NCI-H1105 treated with DMSO at 0.1 percent for 48 hours (cell line): Measurements from ENCODE around the gene RCSD1.

Source experiments
- DNase-seq: peaks from one replicate; lab custom pipeline; 2025; lab: John Stamatoyannopoulos, UW

RCSD1 gene

GRCh38 chr1:167618366-167618765 is 11.7 kb upstream of the RCSD1 start:
- DNase-seq: no peak

- DNase-seq: no peak
These were observed 11.2 kb upstream of the RCSD1 start for GRCh38 chr1:167618789-167619188.

GRCh38 chr1:167620002-167620401 is 10.0 kb upstream of the RCSD1 start:
- no peak for DNase-seq

- no peak for DNase-seq
These were observed 8.2 kb upstream of the RCSD1 start for GRCh38 chr1:167621780-167622313.

GRCh38 chr1:167623951-167624350 is 6.1 kb upstream of the RCSD1 start:
- DNase-seq: no peak

GRCh38 chr1:167625040-167625823 is 4.8 kb upstream of the RCSD1 start:
- DNase-seq: no peak

- DNase-seq: no peak
These were observed 2.5 kb upstream of the RCSD1 start for GRCh38 chr1:167627615-167627864.

GRCh38 chr1:167627865-167628641 is 2.0 kb upstream of the RCSD1 start:
- no peak for DNase-seq

GRCh38 chr1:167628741-167629515 is 1.1 kb upstream of the RCSD1 start:
- DNase-seq: no peak

GRCh38 chr1:167630568-167631385 is 745 bp downstream of the RCSD1 start:
- DNase-seq: no peak

- no peak for DNase-seq
These were observed 1.4 kb downstream of the RCSD1 start for GRCh38 chr1:167631386-167631935.

GRCh38 chr1:167631936-167632614 is 2.0 kb downstream of the RCSD1 start:
- DNase-seq: no peak

- no peak for DNase-seq
These were observed 3.4 kb downstream of the RCSD1 start for GRCh38 chr1:167633258-167633944.

GRCh38 chr1:167634435-167634834 is 4.4 kb downstream of the RCSD1 start:
- DNase-seq: no peak

GRCh38 chr1:167635156-167635648 is 5.2 kb downstream of the RCSD1 start:
- DNase-seq: no peak

GRCh38 chr1:167635941-167636340 is 5.9 kb downstream of the RCSD1 start:
- DNase-seq: no peak

- DNase-seq: no peak
These were observed 8.0 kb downstream of the RCSD1 start for GRCh38 chr1:167638064-167638463.

- no peak for DNase-seq
These were observed 10.0 kb downstream of the RCSD1 start for GRCh38 chr1:167640051-167640450.

GRCh38 chr1:167641786-167642500 is 11.9 kb downstream of the RCSD1 start:
- DNase-seq: no peak

- DNase-seq: no peak
These were observed 12.4 kb downstream of the RCSD1 start for GRCh38 chr1:167642501-167642826.
